Stimulated activated CD8-positive, alpha-beta memory T cell treated with anti-CD3 and anti-CD28 coated beads, Interleukin-2, amount 100 ng/mL, for 1 hour (primary cell): Measurements from ENCODE around the gene AIDA.

ENCODE experiments used
- DNase-seq, 2 donors: peaks; one replicate each; pipeline ENCODE4 v3.0.0-alpha.2; 2020; ENCODE audit warnings: low read depth in 2 of 2

The AIDA gene

GRCh38 chr1:222643938-222644635, 68.2 kb downstream of the AIDA start:
- peak; percentile 91 to 92 for DNase-seq

GRCh38 chr1:222643606-222643937, 68.7 kb downstream of the AIDA start:
- DNase-seq = no peak

GRCh38 chr1:222642468-222642867, 69.8 kb downstream of the AIDA start:
- DNase-seq = no peak

GRCh38 chr1:222641269-222641948, 70.9 kb downstream of the AIDA start:
- DNase-seq = no peak

GRCh38 chr1:222634180-222635013, 77.9 kb downstream of the AIDA start:
- peak in 1 of 2 donors; percentile 22 for DNase-seq

DNA sequence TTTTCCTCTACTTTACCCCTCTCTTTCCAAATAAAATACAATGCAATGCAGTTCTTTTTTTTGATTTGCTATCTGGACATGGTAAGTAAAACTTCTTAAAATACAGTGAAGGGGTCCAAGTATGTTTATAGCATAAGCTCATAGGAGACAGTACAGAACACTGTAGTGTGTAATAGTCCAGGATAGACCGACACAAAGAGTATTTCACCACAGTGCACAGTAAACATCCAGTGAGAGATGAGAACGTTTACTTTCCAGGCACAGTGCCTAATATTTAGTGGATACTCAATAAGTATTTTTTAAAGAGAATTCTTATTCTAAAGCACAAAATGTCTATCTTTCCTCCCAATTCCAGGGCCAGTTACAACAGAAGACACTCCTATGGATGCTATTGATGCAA, 79.5 kb downstream of the AIDA start:
- DNase-seq = no peak

DNA sequence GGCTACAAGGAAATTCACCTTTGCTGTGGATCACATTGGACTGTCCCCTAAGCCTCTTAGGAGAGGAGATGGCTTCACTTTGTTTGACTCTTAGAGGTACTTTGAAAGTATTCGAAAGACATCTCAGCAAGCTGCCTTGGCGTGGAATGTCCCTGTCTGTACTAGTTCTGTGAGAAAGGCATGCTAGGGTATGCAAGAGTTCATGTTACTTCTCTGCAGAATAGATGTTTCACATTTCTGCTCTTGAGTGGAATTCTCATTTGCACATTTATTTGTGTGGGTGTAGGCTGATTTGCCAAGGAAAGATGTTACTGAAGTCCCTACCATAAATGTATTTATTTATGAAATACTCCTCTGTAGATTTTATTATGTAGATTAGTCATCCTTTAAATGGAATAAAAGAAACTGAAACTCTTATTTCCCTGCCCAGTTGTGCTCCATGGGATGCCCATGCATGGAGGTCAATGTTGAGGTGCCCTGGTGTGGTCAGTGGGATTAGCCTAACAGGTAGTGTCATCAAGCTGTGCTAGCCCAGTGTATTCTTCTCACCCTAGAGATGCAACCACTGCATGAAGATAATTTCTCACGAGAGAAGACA, 80.6 kb downstream of the AIDA start:
- DNase-seq = no peak

- DNase-seq = no peak
Observed at GRCh38 chr1:222629921-222630535, 82.3 kb downstream of the AIDA start.

- DNase-seq = no peak
Observed at GRCh38 chr1:222627232-222627631, 85.1 kb downstream of the AIDA start.

- DNase-seq = no peak
Observed at GRCh38 chr1:222624214-222624613, 88.1 kb downstream of the AIDA start.

- DNase-seq = no peak
Observed at GRCh38 chr1:222623458-222623857, 88.8 kb downstream of the AIDA start.

DNA sequence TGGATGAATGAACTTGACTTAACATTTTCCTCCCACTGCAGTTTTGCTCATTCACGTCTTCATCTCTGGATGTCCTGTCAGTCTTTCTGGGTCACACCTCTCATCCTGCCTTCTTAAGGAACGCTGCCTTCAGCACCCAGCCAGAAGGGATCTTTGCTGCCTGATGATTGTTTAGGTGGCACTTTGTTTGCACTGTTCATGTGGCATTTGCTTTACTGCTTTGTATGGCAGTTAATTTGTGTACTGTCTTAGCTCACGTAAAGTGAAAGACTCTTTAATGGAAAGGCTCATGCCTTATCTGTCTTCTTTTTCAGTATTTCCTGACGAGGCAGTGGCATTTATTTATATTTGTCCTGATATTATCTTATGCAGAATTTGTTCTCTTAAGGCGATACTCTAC, 89.5 kb downstream of the AIDA start:
- DNase-seq = no peak

- no peak for DNase-seq
Observed at GRCh38 chr1:222620566-222620965, 91.7 kb downstream of the AIDA start.

GRCh38 chr1:222618880-222619596, 93.3 kb downstream of the AIDA start:
- DNase-seq = no peak
